HEK293T (cell line): ENCODE measurements around the gene KRAS.

ENCODE experiments used
- ARNT ChIP-seq: fragments of 450-650 bp; IDR thresholded peaks from 2 replicates; pipeline ENCODE4 v1.6.1; 2017; ENCODE audit warnings: mild to moderate bottlenecking
- BHLHE40 ChIP-seq: fragments of 450-650 bp; IDR thresholded peaks from 2 replicates; pipeline ENCODE4 v1.6.1; 2016; ENCODE audit warnings: mild to moderate bottlenecking, moderate library complexity, borderline replicate concordance
- ELF4 ChIP-seq: fragments of 450-650 bp; IDR thresholded peaks from 2 replicates; pipeline ENCODE4 v1.6.1; 2017; ENCODE audit warnings: antibody characterized with exemption
- FOXK2 ChIP-seq: fragments of 450-650 bp; IDR thresholded peaks from 2 replicates; pipeline ENCODE4 v1.6.1; 2016; ENCODE audit warnings: mild to moderate bottlenecking
- FOXM1 ChIP-seq: fragments of 450-650 bp; IDR thresholded peaks from 2 replicates; pipeline ENCODE4 v1.6.1; 2017; ENCODE audit warnings: mild to moderate bottlenecking, borderline replicate concordance
- SP1 ChIP-seq: fragments of 450-650 bp; IDR thresholded peaks from 2 replicates; pipeline ENCODE4 v1.6.1; 2017
- SUZ12 ChIP-seq: fragments of 450-650 bp; IDR thresholded peaks from 2 replicates; pipeline ENCODE4 v1.6.1; 2016; ENCODE audit warnings: mild to moderate bottlenecking

DNA sequence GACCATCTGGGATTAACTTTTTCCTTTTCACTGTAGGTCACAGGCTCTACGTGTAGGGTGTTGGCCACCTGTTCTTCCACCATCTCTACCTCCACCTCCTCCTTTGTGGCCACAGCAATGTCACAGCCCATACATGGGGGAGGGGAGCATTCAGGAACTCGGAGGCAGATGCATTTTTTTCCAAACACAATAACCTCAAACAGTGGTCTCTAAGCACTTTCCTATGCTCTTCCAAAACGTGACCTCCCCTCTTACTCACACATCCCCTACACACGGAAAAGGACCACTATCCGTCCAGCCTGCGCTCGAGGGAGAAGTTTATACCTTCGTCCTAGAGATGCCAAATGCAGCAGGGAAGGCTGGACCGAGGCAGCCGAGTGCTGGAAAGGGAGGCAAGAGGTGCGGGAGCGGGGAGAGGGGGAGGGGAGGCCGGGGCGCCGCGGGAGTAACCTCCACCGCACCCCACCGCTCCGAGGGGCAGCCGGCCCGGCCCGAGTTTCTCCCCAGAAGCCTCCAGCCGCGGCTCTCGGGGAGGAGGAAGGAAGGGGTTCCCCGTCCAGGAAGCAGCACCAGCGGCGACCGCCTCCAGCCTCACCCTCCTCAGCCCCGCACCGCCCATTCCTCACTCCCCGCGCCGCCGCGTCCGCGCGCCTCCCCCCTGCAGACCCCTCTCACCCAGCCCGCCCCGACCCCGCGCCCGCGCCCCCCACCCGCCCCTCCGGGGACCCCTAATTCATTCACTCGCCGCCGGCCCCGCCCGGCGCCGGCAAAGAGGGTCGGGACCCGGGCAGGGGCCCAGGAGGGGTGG lies 594 bp downstream of the KRAS start:
- no peak for TF ChIP-seq ARNT
- no peak for TF ChIP-seq FOXM1
- TF ChIP-seq BHLHE40 = no peak
- no peak for TF ChIP-seq FOXK2
- TF ChIP-seq SUZ12 = no peak
- no peak for TF ChIP-seq SP1
- TF ChIP-seq ELF4 = no peak
